OCI-LY7 (cell line): ENCODE measurements around the gene SAMD13. TPM values are rescaled to one million over a fixed set of nuclear protein-coding genes. Genes with fewer than 3 reads are reported as not detected.

Experiments used
- Bru-seq: library from RNA; stranded (reverse); fragments of 400-500 nt; gene quantifications from one replicate; lab custom pipeline; 2021; lab: Mats Ljungman, UMichigan
- BruChase-seq, 2 experiments: library from RNA; stranded (reverse); fragments of 400-500 nt; gene quantifications; one replicate each; lab custom pipeline; 2021; lab: Mats Ljungman, UMichigan
- BruUV-seq: library from RNA; stranded (reverse); fragments of 400-500 nt; replicated peaks from 2 replicates; lab custom pipeline; 2021; lab: Mats Ljungman, UMichigan
- CTCF ChIA-PET: fragments of 300-600 bp; sonication (Branson Sonifier 250); formaldehyde crosslinking; loops from one replicate; lab custom pipeline; 2022; ENCODE audit warnings: antibody characterized with exemption; ENCODE audit not compliant: unreplicated experiment; lab: Charles Lee
- POLR2A ChIA-PET: fragments of 300-600 bp; sonication (Branson Sonifier 250); formaldehyde crosslinking; loops from one replicate; lab custom pipeline; 2022; ENCODE audit warnings: antibody characterized with exemption; lab: Charles Lee
- DNase-seq: peaks from one replicate; pipeline ENCODE4 v3.0.0-alpha.2; 2015; ENCODE audit warnings: low spot score
- H2AFZ ChIP-seq: fragments of 200-600 bp; sonication (generic), shearing (Covaris generic); 2 replicates; pipeline ENCODE4 v1.6.1; 2014; ENCODE audit warnings: mild to moderate bottlenecking, antibody characterized with exemption, low read length, moderate library complexity
- H3K27ac ChIP-seq: fragments of 200-600 bp; sonication (generic); 2 replicates; pipeline ENCODE4 v1.5.1; 2014; ENCODE audit warnings: mixed run types, low read depth, mild to moderate bottlenecking, moderate library complexity, low read length, inconsistent platforms; ENCODE audit not compliant: poor library complexity, severe bottlenecking
- H3K36me3 ChIP-seq: fragments of 200-600 bp; sonication (generic); 2 replicates; pipeline ENCODE4 v1.6.1; 2014; ENCODE audit warnings: mild to moderate bottlenecking, antibody characterized with exemption, low read length, moderate library complexity, mixed read lengths; ENCODE audit not compliant: insufficient read depth
- H3K4me1 ChIP-seq: fragments of 200-600 bp; sonication (generic); 2 replicates; pipeline ENCODE4 v1.5.1; 2014; ENCODE audit warnings: mild to moderate bottlenecking, low read length; ENCODE audit not compliant: insufficient read depth, poor library complexity, severe bottlenecking
- H3K4me2 ChIP-seq: fragments of 200-600 bp; sonication (generic); 2 replicates; pipeline ENCODE4 v1.6.1; 2014; ENCODE audit warnings: mild to moderate bottlenecking, low read length
- H3K4me3 ChIP-seq: fragments of 200-600 bp; sonication (generic); 2 replicates; pipeline ENCODE4 v1.5.1; 2014; ENCODE audit warnings: mild to moderate bottlenecking, low read depth, low read length; ENCODE audit not compliant: poor library complexity, severe bottlenecking
- H3K79me2 ChIP-seq: fragments of 200-600 bp; sonication (generic); 2 replicates; pipeline ENCODE4 v1.6.1; 2016; ENCODE audit warnings: low read depth, mild to moderate bottlenecking, low read length, moderate library complexity, mixed read lengths; ENCODE audit not compliant: insufficient read depth
- H3K9me2 ChIP-seq: fragments of 200-600 bp; sonication (generic); 2 replicates; pipeline ENCODE4 v1.6.1; 2016; ENCODE audit warnings: mild to moderate bottlenecking, low read length, mixed read lengths; ENCODE audit not compliant: insufficient read depth
- H3K9me3 ChIP-seq: fragments of 200-600 bp; sonication (generic); 2 replicates; pipeline ENCODE4 v1.6.1; 2014; ENCODE audit warnings: mild to moderate bottlenecking, mixed run types, low read length, mixed read lengths
- H4K20me1 ChIP-seq: fragments of 200-600 bp; sonication (generic); 2 replicates; pipeline ENCODE4 v1.6.1; 2014; ENCODE audit warnings: mild to moderate bottlenecking, antibody characterized with exemption, low read length, moderate library complexity, mixed read lengths; ENCODE audit not compliant: insufficient read depth
- EZH2phosphoT487 ChIP-seq: fragments of 200-600 bp; sonication (generic); IDR thresholded peaks from 2 replicates; pipeline ENCODE4 v1.6.1; 2018; ENCODE audit warnings: low read depth, borderline replicate concordance, mild to moderate bottlenecking, mixed run types, antibody characterized with exemption, low read length, moderate library complexity, mixed read lengths
- intact Hi-C: fragments of 100-400 bp; cut with micrococcal nuclease; formaldehyde crosslinking; loops from one replicate; pipeline ENCODE4 v1.10.0; 2022; ENCODE audit not compliant: unreplicated experiment
- long read RNA-seq: library from polyadenylated mRNA; stranded (forward); transcript quantifications from one replicate; pipeline ENCODE4 v2.0.0, GENCODE V29; 2022
- total RNA-seq, 2 experiments: library from RNA; depleted of rRNA in 1 of 2; stranded (reverse); fragments of >200 nt in 1 of 2; shearing (Covaris generic) in 1 of 2; gene quantifications; 2 replicates each; pipeline ENCODE4 v1.2.3, GENCODE V29; 2014 to 2022
- TF ChIP-seq, protein P1 (sequence below): fragments of 200-600 bp; sonication (generic); conservative IDR thresholded peaks from 2 replicates; pipeline ENCODE4 v1.5.1; 2014; ENCODE audit warnings: mild to moderate bottlenecking, antibody characterized with exemption, low read length, moderate library complexity, mixed read lengths

SAMD13 gene
- total RNA-seq (2014; rRNA removed; shearing (Covaris generic)) (5.6 and 5.7 TPM in 2 replicates), total RNA-seq (2022) (5.4 and 8.0 TPM in 2 replicates), Bru-seq, nascent RNA (percentile 48 among the genes with signal in this experiment), BruChase-seq, experiment 1, labeled RNA remaining after a 6-hour chase (percentile 38 among the genes with signal in this experiment), BruChase-seq, experiment 2, labeled RNA remaining after a 2-hour chase (percentile 42 among the genes with signal in this experiment)
- long read RNA-seq, partial matches to known transcripts, result 0 of 9 reads
- long read RNA-seq, other reads (novel, unspliced or antisense), result 7 of 9 reads

GRCh38 chr1:84301004-84301784 is at the start of gene SAMD13:
Gene SAMD13 (plus strand): TSS chr1:84301708. CDS start chr1:84303235, 1,527 bp downstream.
- no peak for TF ChIP-seq EZH2phosphoT487
- TF ChIP-seq, protein P1, sequence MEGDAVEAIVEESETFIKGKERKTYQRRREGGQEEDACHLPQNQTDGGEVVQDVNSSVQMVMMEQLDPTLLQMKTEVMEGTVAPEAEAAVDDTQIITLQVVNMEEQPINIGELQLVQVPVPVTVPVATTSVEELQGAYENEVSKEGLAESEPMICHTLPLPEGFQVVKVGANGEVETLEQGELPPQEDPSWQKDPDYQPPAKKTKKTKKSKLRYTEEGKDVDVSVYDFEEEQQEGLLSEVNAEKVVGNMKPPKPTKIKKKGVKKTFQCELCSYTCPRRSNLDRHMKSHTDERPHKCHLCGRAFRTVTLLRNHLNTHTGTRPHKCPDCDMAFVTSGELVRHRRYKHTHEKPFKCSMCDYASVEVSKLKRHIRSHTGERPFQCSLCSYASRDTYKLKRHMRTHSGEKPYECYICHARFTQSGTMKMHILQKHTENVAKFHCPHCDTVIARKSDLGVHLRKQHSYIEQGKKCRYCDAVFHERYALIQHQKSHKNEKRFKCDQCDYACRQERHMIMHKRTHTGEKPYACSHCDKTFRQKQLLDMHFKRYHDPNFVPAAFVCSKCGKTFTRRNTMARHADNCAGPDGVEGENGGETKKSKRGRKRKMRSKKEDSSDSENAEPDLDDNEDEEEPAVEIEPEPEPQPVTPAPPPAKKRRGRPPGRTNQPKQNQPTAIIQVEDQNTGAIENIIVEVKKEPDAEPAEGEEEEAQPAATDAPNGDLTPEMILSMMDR, result no peak
- intact Hi-C loops, result loop anchor here (1.0 to 10.0 kb wide), 8 partner anchors 30 to 976 kb away; partner anchors contain the start of genes BCL10, GNG5, MCOLN2 and SPATA1
- peak within 1 kb of the TSS; percentile 95 for H2AFZ ChIP-seq
- H3K4me3 ChIP-seq, result peak within 1 kb of the TSS; percentile 68
- BruUV-seq, result no TSS peak
- ChIA-PET POLR2A (interaction anchor here (0.6 to 8.3 kb wide), 14 partner anchors 9 to 273 kb away, joined by 3 to 139 read pairs (median 4); partner anchors contain the start of genes CTBS, GNG5, PRKACB and SPATA1), CTCF (interaction anchor here (1.5 kb wide), 1 partner anchor 156 kb away, joined by 4 read pairs; the partner anchor contains the start of gene PRKACB)
- peak within 1 kb of the TSS; percentile 97 for H3K4me2 ChIP-seq
- H3K27ac ChIP-seq, result peak within 1 kb of the TSS; percentile 89
- peaks cover 66% of the 10 kb centered on the region for H3K4me1 ChIP-seq
- peaks cover 7% of the 10 kb centered on the region; the same call in 1 of the 2 replicates for H3K79me2 ChIP-seq
- no peaks in the 10 kb centered on the region for H3K9me2 ChIP-seq
- no peaks in the 10 kb centered on the region for H3K36me3 ChIP-seq
- no peaks in the 10 kb centered on the region for H4K20me1 ChIP-seq
- peak; percentile 83 for DNase-seq
- H3K9me3 ChIP-seq, result peaks cover 6% of the 10 kb centered on the region; the same call in 1 of the 2 replicates

DNA sequence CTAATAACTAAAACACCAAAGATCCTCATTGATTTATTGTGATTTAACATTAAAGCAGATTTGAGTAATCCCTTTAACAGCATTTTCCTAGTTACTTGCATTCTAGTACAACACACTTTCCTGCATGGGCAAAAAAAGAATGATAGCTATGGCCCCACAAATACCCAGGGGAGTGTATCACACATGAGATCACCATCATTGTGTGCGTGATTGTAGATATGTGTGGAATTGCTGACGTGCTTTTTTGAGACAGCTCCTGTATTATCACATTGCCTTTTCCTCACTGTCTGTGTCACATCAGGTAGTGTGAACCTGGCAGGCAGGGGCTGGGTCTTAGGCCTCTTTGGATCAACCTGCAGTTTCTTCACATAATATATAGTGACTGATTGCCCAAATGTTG is 48.5 kb upstream of the SAMD13 start:
- TF ChIP-seq, protein P1, result no peak
- Histone ChIP-seq H3K4me1 (no peaks in the 10 kb centered on the region), H3K9me3 (no peaks in the 10 kb centered on the region), H3K36me3 (no peaks in the 10 kb centered on the region), H3K27ac (no peak overlapping the region), H3K79me2 (no peaks in the 10 kb centered on the region), H4K20me1 (no peaks in the 10 kb centered on the region), H2AFZ (no peak overlapping the region), H3K4me2 (no peak overlapping the region), H3K9me2 (no peaks in the 10 kb centered on the region), H3K4me3 (no peak overlapping the region)
- no TSS peak for BruUV-seq
- no peak for DNase-seq
- POLR2A ChIA-PET, result interaction anchor here (1.1 kb wide), 1 partner anchor 14 kb away, joined by 3 read pairs; no protein-coding TSS in a partner anchor
- intact Hi-C loops, result loop anchor here (10.0 kb wide), 1 partner anchor 172 kb away; no protein-coding TSS in a partner anchor
- CTCF ChIA-PET, result no interaction called here
